RWPE1 (cell line): Measurements from ENCODE around the gene TIMM17B.

Experiments used
- CTCF ChIA-PET: fragments of 350-600 bp; sonication (Branson Sonifier 250); formaldehyde crosslinking; extraction: SDS; loops from one replicate; lab custom pipeline; 2021; lab: Yijun Ruan, JAX
- POLR2A ChIA-PET: fragments of 400-600 bp; formaldehyde crosslinking; extraction: SDS; loops from one replicate; lab custom pipeline; 2020; ENCODE audit warnings: antibody characterized with exemption; ENCODE audit not compliant: low non-redundant PET; lab: Yijun Ruan, JAX
- DNase-seq: peaks from one replicate; pipeline ENCODE4 v3.0.0; 2012; ENCODE audit warnings: low spot score
- H3K27ac ChIP-seq: fragments of 450-650 bp; 2 replicates; pipeline ENCODE4 v1.5.1; 2017
- TF ChIP-seq, protein P1 (sequence below): fragments of 450-650 bp; conservative IDR thresholded peaks from 2 replicates; pipeline ENCODE4 v1.5.1; 2017; ENCODE audit warnings: low read depth, mild to moderate bottlenecking

The TIMM17B gene

GRCh38 chrX:48919360-48919841 is 21.8 kb upstream of the TIMM17B start:
- POLR2A ChIA-PET = no interaction called here
- peak; percentile 8 for DNase-seq
- TF ChIP-seq, protein P1, sequence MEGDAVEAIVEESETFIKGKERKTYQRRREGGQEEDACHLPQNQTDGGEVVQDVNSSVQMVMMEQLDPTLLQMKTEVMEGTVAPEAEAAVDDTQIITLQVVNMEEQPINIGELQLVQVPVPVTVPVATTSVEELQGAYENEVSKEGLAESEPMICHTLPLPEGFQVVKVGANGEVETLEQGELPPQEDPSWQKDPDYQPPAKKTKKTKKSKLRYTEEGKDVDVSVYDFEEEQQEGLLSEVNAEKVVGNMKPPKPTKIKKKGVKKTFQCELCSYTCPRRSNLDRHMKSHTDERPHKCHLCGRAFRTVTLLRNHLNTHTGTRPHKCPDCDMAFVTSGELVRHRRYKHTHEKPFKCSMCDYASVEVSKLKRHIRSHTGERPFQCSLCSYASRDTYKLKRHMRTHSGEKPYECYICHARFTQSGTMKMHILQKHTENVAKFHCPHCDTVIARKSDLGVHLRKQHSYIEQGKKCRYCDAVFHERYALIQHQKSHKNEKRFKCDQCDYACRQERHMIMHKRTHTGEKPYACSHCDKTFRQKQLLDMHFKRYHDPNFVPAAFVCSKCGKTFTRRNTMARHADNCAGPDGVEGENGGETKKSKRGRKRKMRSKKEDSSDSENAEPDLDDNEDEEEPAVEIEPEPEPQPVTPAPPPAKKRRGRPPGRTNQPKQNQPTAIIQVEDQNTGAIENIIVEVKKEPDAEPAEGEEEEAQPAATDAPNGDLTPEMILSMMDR = no peak
- peak overlapping the region; percentile 85 for H3K27ac ChIP-seq
- CTCF ChIA-PET = no interaction called here

- H3K27ac ChIP-seq = peak within 1 kb of the TSS; percentile 85
- CTCF ChIA-PET = no interaction called here
- TF ChIP-seq, protein P1 = no peak
- POLR2A ChIA-PET = no interaction called here
- peak; percentile 90 for DNase-seq
Measured at GRCh38 chrX:48918643-48919340, 21.2 kb upstream of the TIMM17B start, which contains the start of gene PIM2. Gene PIM2 (minus strand): TSS chrX:48919024. CDS start chrX:48918834, 190 bp downstream.

GRCh38 chrX:48918301-48918642 is 20.7 kb upstream of the TIMM17B start:
- CTCF ChIA-PET = no interaction called here
- H3K27ac ChIP-seq = peak overlapping the region; percentile 85
- POLR2A ChIA-PET = interaction anchor here (0.6 kb wide), 1 partner anchor 36 kb away, joined by 3 read pairs; no protein-coding TSS in a partner anchor
- TF ChIP-seq, protein P1 = no peak
- no peak for DNase-seq

- peak overlapping the region; percentile 85 for H3K27ac ChIP-seq
- POLR2A ChIA-PET = no interaction called here
- DNase-seq = peak; percentile 82
- CTCF ChIA-PET = interaction anchor here (0.7 kb wide), 1 partner anchor 14 kb away, joined by 5 read pairs; no protein-coding TSS in a partner anchor
- TF ChIP-seq, protein P1 = peak; percentile 91
Measured at GRCh38 chrX:48917139-48918001, 19.8 kb upstream of the TIMM17B start.

DNA sequence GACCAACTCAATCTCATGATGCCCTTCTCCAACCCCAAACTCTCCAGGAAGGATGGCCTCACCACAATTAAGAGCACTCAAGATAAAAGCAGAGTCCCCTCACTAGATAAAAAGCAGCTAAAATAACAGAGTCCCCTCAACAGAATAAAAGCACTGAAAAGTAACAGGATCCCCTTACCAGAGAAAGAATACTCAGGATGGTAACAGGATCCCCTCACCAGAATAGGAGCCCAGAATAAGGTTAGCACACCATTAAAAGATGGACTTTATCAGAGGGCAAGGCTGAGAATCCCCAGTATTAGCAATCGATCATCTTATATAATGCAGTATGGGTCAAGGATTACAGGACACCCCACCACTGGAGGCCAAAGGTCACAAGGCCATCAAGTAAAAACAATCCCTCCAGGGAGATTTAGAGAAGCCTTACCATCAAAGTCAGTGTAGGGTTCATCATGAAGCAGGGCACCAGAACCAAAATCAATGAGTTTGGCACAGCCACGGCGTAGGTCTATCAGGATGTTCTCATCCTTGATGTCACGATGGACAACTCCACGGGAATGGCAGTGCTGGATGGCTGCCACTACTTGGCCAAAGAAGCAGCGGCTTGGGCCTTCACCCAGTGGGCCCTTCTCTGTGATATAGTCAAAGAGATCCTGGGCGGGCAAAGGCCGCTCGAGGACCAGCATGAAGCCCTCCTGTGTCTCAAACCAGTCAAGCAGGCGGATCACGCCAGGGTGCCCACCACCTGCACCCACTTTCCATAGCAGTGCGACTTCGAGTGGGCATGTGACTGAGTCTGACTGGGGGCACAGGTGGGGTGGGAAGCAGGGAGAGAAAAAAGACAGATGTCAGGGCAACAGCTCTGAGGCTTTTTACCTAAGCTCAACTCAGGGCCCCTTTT is 17.3 kb upstream of the TIMM17B start:
- H3K27ac ChIP-seq = no peak overlapping the region
- ChIA-PET POLR2A (no interaction called here), CTCF (interaction anchor here (0.6 kb wide), 1 partner anchor 51 kb away, joined by 3 read pairs; no protein-coding TSS in a partner anchor)
- TF ChIP-seq, protein P1 = no peak
- no peak for DNase-seq
